NCI-H2227 treated with DMSO at 0.1 percent for 48 hours (cell line): ENCODE data around the gene KLB.
"Not testable (repeated sequence)": the region's sequence is repeated elsewhere in the genome, so short reads cannot be mapped to it uniquely, and the experiment has no call there.

ENCODE experiments used
- DNase-seq: peaks from one replicate; lab custom pipeline; 2025; lab: John Stamatoyannopoulos, UW

Gene KLB

DNA sequence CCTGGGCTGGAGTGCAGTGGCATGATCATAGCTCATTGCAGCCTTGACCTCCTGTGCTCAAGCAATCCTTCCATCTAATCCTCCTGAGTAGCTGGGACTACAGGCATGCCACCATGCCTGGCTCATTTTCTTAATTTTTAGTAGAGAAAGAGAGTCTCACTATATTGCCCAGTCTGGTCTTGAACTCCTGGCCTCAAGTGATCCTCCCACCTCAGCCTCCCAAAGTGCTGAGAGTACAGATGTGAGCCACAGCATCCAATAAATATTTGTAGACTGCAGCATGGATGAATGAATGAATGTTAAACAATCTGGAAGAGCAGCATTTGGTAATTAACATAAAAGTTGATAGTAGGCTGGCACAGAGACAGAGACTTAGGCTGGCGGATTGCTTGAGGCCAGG lies 20.0 kb downstream of the KLB start:
- no peak for DNase-seq

DNA sequence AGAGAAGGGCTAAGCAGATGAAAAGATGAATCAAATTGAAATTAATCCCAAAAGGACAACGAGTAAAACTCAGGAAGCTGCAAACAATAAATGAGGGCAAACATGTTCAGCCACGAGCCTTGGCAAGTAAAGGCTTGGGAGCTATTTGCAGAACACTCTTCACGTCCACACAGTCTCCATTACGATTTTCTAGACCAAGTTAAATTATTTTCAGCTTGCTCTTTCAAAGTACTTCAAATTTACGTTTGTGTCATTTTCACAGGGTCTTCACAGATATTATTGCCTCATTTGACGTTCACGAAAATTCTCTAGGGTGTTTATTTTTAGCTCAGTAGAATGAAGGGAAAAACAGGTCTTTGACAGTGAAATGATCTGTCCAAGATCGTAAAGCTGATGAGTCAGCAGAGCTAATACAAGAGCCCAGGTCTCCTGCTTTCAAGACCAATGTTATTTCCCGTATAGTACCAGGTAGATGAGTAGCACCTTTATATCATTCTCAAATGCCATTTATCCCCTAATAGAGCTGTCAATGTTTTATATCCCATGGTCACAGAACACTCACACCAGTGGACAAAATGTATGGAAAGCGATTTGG lies 20.9 kb downstream of the KLB start:
- peak; percentile 11 for DNase-seq

DNA sequence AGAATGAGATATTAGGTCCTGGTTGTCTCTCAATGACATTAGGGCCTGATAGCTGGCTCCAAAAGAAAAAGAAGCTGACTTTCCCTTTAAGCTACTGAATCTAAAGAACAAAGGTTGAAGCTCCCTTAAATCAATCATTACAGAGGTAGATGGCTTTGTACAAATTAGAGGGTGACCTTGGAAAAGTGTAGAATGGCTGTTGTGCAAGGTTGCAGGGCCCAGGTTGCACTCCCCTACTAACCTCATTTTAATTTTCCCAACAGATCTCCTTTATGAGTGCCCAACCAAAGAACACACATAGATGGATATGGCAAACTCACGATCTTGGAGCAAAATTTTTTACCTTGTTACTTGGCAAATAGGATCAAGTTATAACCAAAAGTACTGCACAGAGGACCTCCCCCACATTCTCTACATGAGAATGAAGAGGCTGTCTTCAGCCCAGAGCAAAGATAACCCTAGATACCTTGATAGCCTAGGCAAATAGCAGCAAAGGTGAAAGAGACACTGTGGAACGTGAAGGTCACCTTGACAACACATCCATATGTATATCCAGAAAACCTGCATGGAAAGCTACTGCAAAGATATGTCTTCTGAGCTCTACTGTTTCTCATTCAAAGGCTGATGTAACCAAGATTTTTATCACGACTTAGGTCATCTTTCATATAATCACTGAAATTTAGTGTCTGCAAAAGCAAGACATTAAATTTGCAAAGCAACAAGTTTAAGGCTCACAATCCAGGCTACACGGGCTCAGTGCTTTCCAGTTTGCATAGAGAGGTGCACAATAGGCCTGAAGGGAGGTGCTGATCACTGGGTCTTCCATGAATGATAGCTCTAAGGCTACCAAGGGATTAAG lies 23.0 kb downstream of the KLB start:
- no peak for DNase-seq

DNA sequence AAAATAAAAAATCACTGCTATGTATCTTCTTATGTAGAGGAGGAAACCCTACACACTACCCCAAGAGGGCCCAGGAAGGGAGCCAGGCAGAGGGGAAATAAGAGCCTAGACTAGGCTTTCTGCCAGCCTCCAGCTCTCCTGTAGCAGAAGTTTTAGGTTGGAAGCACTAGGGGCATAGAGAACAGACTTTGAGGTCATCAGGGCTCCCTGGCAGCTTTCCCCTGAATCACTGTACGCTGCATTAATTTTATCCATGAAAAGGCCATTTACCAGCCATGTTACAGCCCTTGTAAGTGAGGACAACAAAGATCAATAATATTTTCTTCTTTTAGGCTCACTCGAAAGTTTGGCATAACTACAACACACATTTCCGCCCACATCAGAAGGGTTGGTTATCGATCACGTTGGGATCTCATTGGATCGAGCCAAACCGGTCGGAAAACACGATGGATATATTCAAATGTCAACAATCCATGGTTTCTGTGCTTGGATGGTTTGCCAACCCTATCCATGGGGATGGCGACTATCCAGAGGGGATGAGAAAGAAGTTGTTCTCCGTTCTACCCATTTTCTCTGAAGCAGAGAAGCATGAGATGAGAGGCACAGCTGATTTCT lies 27.3 kb downstream of the KLB start:
- no peak for DNase-seq

DNA sequence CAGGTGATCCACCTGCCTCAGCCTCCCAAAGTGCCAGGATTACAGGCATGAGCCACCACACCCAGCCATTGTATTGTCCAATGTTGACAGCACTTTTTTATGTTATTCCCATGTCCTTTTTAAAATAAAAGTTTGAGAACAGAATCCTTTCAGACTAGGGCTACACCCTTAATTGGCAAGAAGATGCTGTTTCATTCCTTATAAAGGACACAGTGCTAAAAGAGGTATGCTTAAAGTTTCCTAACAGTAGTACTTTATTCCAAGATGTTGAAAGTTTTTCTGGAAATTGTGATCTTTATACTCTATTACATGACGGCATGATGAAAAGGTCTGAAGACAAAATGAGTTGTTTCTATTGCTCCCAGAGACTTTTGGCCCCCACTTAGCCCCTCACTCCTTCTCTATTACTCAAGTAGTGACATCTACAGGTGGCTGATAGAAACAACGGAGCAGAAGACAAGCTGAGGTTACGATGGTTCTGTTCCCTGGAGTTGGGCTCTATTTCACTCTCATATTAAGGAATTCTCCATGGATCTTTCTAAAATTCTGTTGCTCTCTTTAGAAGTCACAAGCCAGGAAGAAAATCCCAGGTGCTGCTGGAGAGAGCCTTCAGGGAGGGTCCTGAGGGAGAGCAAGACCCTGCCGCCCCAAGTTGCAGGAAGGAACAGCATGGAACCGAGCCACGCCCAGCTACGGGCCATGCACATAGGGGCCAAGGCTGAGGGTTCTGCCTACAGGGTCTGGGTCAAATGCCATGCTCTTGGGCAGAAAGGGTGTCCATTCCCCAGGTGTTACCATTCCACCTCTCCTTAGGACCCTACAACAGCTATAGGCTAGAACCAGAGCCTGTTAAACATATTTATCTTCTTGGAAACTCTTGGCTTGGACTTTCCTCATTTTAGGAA lies 29.2 kb downstream of the KLB start:
- no peak for DNase-seq

DNA sequence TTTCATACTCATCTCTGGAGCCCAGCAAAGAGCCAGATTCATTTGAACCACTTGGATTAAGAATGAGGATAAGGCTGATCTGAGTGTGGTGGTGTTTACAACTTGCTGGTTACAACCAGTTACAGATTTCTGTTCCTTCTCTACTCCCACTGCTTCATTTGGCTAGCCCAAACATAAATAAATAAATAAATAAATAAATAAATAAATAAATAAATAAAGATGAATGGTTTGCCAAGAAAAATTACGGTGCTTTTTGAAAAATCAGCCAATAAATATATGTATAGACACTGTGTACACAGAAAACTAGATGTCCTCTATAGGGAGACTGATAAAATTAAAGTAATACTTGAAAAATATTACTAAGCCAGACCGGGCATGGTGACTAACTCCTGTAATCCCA lies 34.9 kb downstream of the KLB start:
- no peak for DNase-seq

DNA sequence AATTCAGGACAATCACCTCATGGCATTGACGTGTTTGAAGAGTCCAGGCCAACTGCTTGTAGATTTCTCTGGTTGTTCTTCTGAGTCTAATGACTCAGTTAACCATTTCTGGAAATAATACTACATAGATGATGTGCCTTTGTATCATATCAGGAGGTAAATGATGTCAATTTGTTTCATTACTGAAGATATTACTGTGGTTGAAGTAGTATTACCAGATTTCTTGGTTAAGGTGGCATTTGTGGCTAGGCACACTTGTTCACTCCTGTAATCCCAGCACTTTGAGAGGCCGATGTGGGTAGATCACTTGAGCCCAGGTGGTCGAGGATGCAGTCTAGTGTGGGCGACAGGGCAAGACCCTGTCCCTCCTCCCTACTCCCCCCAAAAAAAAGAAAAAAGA lies 36.3 kb downstream of the KLB start:
- no peak for DNase-seq

DNA sequence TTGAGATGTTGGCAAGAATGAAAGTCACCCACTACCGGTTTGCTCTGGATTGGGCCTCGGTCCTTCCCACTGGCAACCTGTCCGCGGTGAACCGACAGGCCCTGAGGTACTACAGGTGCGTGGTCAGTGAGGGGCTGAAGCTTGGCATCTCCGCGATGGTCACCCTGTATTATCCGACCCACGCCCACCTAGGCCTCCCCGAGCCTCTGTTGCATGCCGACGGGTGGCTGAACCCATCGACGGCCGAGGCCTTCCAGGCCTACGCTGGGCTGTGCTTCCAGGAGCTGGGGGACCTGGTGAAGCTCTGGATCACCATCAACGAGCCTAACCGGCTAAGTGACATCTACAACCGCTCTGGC lies 39.7 kb downstream of the KLB start:
- DNase-seq: no peak

DNA sequence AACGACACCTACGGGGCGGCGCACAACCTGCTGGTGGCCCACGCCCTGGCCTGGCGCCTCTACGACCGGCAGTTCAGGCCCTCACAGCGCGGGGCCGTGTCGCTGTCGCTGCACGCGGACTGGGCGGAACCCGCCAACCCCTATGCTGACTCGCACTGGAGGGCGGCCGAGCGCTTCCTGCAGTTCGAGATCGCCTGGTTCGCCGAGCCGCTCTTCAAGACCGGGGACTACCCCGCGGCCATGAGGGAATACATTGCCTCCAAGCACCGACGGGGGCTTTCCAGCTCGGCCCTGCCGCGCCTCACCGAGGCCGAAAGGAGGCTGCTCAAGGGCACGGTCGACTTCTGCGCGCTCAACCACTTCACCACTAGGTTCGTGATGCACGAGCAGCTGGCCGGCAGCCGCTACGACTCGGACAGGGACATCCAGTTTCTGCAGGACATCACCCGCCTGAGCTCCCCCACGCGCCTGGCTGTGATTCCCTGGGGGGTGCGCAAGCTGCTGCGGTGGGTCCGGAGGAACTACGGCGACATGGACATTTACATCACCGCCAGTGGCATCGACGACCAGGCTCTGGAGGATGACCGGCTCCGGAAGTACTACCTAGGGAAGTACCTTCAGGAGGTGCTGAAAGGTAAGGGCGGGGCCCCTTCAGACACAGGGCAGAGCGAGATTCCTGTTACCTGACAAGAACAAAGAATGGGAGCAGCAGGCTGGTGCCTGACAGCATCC lies 40.3 kb downstream of the KLB start:
- peak; percentile 22 for DNase-seq

DNA sequence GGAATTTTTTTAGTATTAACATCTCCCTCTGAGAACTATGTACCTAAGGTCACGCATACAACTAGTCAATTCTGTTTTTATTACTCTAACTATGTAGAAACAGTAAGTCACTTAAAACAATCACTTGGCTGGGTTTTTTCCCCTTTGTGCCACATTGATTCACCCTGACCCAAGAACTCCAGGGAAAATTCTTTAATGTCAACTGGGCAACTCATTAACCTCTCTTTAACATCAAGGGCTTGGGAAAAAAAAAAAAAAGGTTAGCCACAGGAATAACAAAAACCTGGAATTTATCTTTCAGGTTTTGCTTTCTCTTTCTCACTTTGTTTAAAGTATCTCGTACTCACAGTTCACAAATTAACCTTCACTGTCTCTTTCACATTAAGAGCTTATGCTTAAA lies 43.9 kb downstream of the KLB start:
- no peak for DNase-seq

DNA sequence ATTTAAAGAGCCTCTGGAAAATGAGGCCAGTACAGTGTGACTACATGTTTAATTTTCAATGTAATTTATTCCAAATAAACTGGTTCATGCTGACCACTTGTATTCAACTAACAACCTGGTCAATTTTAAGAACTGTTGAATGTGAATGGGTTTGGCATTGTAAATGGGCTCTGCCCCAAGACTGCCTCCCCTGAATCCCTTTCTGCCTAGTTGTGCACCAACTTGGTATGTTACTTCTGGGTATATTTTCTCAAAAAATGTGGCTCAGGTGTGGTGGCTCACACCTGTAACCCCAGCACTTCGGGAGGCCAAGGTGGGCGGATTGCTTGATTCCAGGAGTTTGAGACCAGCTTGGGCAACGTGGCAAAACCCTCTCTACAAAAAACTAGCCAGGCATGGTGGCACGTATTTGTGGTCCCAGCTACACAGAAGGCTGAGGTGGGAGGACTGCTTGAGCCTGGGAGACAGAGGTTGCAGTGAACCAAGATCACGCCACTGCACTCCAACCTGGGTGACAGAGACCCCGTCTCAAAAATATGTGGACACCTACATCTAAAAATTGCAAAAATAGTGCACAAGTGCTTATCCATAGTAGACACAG lies 44.8 kb downstream of the KLB start:
- DNase-seq: no peak

DNA sequence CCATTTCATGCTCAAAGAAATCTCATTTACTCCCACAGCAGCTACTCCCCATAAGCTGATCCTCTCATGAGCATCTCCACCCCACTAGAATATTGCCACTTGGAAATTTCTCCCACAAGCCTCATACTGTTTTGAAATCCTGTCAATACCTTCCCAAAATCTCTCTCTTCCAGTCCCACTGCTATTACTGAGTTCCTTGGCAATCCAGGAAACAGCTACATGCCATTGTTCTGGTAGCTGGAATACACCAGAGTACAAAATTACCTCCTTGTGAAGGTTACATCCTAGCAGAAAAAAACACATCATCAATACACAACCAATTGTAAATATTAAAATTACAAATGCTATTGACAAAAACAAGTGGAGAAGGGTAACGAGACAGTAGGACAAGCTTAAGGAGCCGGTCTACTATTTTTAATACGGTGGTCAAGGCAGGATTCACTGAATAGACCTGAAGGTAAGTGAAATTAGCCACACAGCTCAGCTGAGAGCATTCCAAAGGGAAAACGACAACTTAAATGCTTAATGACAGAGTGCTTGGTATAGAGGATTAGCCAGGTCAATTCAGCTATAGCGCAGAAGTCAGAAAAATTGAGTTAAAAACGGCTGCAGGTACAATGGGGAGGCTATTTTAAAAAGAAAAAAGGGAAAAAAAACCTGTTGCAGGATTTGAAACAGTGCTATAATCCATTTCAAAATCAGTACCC lies 45.6 kb downstream of the KLB start:
- DNase-seq: peak; percentile 6

DNA sequence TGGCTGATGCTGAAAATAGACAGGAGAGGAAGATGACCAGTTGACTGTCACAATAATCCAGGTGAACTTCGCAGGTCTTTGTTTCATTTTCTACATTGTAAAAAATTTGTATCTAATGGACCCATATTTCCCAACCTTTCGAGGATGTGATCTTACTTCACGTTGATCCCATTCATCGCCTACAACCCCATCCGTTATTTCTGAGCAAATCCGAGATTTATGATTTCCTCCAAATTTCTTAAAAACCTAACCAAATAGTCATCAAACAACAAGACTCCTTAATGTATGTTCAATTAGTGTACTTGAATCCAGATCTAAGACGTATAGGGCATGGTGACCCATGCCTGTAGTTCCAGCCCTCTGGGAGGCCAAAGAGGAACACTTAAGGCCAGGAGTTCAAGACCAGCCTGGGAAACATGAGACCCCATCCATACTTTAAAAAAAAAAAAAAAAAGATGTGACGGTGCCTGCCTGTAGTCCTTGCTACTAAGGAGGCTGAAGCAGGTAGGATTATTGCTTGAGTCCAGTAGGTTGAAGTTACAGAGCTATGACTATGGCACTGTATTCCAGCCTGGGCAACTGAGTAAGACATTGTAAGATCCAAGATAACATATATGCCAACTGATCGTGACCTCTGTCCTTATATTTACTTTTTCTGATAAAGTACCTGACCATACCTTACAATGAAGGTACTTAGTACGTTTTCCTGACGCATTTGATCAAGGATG lies 46.3 kb downstream of the KLB start:
- DNase-seq: no peak

DNA sequence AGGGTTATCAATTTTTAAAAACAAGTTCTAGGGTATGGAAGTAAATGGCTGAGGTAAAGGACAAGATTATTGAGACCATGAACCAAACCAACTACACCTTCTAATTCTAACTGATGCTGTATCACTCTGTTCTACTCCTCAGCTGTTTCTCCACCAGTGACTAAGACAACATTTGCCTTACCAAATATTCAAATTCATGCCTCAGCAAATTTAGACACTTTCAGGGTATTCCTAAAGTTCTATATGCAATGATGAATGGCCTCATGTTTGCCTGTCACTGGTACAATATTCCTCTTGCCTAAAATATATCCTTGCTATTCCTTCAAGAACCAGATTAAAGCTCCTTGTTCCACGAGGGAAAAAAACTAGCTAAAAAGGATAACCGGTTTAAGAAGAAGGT lies 47.0 kb downstream of the KLB start:
- DNase-seq: no peak

DNA sequence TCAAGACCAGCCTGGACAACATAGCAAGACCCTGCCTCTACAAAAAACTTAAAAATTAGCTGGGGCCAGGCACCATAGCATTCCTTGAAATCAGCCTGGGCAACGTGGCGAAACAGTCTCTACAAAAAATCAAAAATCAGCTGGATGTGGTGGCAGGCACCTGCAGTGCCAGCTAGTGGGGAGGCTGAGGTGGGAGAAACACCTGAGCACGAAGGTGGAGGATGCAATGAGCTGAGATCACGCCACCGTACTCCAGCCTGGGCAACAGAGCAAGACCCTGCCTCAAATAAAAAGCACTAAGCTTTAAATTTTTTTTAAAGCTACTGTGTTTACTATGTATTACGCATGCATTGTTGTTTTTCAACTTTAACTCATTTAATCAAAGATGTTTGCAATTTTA lies 48.8 kb downstream of the KLB start:
- DNase-seq: no peak

DNA sequence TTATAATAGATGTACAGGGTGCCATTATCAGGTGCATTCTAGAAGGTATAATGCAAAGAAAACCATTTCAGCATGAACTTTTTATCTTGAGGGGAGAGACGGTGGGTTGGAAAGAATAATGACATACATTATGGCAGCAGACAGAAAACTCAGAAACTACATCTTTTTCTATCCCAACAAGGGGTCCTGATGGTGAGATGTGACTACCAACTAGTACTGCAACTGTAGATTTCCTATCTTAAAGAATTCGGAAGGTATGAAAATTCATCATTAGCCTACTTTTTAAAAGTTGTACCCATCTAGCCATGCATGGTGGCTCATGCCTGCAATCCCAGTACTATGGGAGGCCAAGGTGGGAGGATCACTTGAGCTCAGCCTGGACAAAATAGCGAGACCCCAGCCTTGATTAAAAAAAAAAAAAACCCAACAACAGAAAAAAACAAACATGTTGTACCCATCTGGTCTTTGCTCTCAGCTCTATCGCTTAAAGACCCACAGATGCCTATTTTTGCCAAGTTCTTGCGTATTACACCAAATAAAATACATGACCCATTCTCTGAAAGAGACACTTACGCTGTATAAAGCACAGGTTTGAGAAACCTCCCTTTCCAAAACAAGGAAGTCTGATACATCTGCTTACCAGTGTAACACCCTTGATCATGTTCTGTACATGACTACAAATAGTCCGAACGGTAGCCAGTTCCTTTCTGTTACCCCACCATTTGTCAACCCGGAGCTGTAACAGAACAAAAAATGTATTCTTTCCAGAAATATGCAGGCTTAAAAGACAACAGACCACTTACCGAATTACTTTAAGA lies 50.4 kb downstream of the KLB start:
- no peak for DNase-seq

DNA sequence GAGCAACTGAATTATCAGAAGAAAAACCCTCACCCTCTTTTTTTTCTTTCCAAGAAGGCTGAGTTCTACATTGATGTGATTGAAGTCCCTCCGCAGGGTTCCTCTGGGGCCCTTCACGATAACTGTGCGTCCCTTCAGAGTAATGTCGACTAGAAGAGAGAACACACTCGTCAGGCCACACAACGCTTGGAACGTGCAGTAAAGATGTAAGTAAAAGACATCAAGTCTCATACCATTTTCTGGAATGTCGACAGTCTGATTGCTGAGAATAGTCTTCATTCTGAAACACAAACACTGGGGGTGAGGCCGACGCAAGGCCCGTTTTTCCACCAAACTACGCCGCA lies 51.4 kb downstream of the KLB start:
- DNase-seq: not testable (repeated sequence)

DNA sequence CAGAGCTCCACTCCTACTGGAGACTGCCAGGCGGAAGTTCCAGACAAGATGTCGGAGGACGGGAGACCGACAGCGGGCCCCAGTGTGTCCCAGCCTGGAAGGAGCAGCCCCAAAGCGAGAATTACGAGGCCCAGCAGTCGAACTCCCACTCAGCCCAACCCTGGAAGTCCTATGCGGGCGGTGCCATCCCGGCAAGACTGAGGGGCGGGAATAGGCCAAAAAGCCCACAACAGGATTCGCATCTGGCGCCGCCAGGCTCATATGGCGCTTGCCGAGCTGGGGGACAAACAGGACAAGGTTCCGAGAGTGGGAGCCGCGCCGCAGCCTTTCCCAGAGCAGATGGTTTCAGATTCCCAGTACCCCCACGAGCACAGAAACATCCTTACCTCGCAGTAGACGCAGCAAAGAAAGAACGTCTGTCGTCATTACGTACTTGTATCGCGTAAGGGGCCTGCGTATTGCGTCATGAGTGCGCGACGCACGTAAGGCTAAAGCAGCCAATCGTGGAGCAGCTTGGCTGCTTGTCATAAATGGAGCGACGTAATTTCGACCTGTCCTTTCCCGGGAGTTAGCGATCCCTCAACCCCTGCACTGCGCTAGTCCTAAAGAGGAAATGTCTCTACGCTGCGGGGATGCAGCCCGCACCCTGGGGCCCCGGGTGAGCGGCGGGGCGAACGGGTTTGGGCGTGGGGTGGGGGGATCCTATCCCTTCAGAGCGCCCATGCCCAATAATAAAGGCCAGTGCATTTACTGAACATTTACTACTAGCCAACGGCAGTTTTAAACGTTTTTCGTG lies 52.0 kb downstream of the KLB start, which contains the start of the genes LIAS and RPL9:
TSS of gene LIAS (plus strand) at position 552 of the 796 bp plus-strand sequence. CDS start at position 614, 62 bp downstream.
TSS of gene RPL9 (minus strand) at position 418 of the 796 bp plus-strand sequence. CDS start 483 bp downstream, outside the sequence.
- peak; percentile 92 for DNase-seq
